DOHH2 (cell line): ENCODE measurements around the gene CEP85L.

ENCODE experiments used
- H3F3A ChIP-seq: fragments of 200-600 bp; sonication (generic), shearing (Covaris generic); 2 replicates; pipeline ENCODE4 v1.6.0; 2016; ENCODE audit warnings: antibody characterized with exemption, mild to moderate bottlenecking; ENCODE audit not compliant: control insufficient read depth, insufficient read depth
- H3K27ac ChIP-seq: fragments of 200-600 bp; sonication (generic); 2 replicates; pipeline ENCODE4 v1.5.1; 2014; ENCODE audit warnings: low read depth, mild to moderate bottlenecking, low read length, moderate library complexity
- H3K27me3 ChIP-seq: fragments of 200-600 bp; sonication (generic); 2 replicates; pipeline ENCODE4 v1.6.1; 2014; ENCODE audit warnings: mild to moderate bottlenecking, low read length, mixed read lengths; ENCODE audit not compliant: control insufficient read depth
- H3K36me3 ChIP-seq: fragments of 200-600 bp; sonication (generic); 2 replicates; pipeline ENCODE4 v1.6.1; 2014; ENCODE audit warnings: mild to moderate bottlenecking, low read length, moderate library complexity, mixed read lengths; ENCODE audit not compliant: control insufficient read depth
- H3K4me1 ChIP-seq: fragments of 200-600 bp; sonication (generic); 2 replicates; pipeline ENCODE4 v1.6.1; 2014; ENCODE audit warnings: mild to moderate bottlenecking, low read length, mixed read lengths; ENCODE audit not compliant: control insufficient read depth
- H3K4me2 ChIP-seq: fragments of 200-600 bp; sonication (generic); 2 replicates; pipeline ENCODE4 v1.6.0; 2014; ENCODE audit warnings: mild to moderate bottlenecking, low read length, moderate library complexity
- H3K4me3 ChIP-seq: fragments of 200-600 bp; sonication (generic); 2 replicates; pipeline ENCODE4 v1.5.1; 2014; ENCODE audit warnings: mild to moderate bottlenecking, low read length, mixed read lengths
- H3K79me2 ChIP-seq: fragments of 200-600 bp; sonication (generic); 2 replicates; pipeline ENCODE4 v1.6.1; 2014; ENCODE audit warnings: mild to moderate bottlenecking, low read length, mixed read lengths; ENCODE audit not compliant: control insufficient read depth
- H3K9me2 ChIP-seq: fragments of 200-600 bp; sonication (generic); replicated peaks from 2 replicates; pipeline ENCODE4 v1.6.1; 2014; ENCODE audit warnings: mild to moderate bottlenecking, low read length, mixed read lengths; ENCODE audit not compliant: control insufficient read depth
- H3K9me3 ChIP-seq: fragments of 200-600 bp; sonication (generic); 2 replicates; pipeline ENCODE4 v1.6.1; 2014; ENCODE audit warnings: antibody characterized with exemption, low read length, mixed read lengths; ENCODE audit not compliant: control insufficient read depth, insufficient read depth
- H4K20me1 ChIP-seq: fragments of 200-600 bp; sonication (generic); 2 replicates; pipeline ENCODE4 v1.6.0; 2014; ENCODE audit warnings: low read depth, mild to moderate bottlenecking, antibody characterized with exemption, low read length, moderate library complexity; ENCODE audit not compliant: control insufficient read depth, insufficient read depth
- EZH2phosphoT487 ChIP-seq: fragments of 200-600 bp; sonication (generic); IDR thresholded peaks from 2 replicates; pipeline ENCODE4 v1.6.1; 2017; ENCODE audit warnings: borderline replicate concordance, mild to moderate bottlenecking, antibody characterized with exemption, low read length, moderate library complexity, mixed read lengths
- TF ChIP-seq, protein P1 (sequence below): fragments of 200-600 bp; sonication (generic); IDR thresholded peaks from one replicate; pipeline ENCODE4 v1.5.1; 2014; ENCODE audit warnings: antibody characterized with exemption, mild to moderate bottlenecking, low read depth, low read length; ENCODE audit not compliant: poor library complexity, severe bottlenecking

CEP85L gene

GRCh38 chr6:118667988-118668387, 16.6 kb upstream of the CEP85L start:
- no peaks in the 10 kb centered on the region for H3K27me3 ChIP-seq
- H4K20me1 ChIP-seq = no peaks in the 10 kb centered on the region
- H3F3A ChIP-seq = 0 out of 2 replicates have a peak, but pooled peaks cover 2% of the 10 kb centered on the region
- no peak overlapping the region for H3K4me3 ChIP-seq
- TF ChIP-seq, protein P1, sequence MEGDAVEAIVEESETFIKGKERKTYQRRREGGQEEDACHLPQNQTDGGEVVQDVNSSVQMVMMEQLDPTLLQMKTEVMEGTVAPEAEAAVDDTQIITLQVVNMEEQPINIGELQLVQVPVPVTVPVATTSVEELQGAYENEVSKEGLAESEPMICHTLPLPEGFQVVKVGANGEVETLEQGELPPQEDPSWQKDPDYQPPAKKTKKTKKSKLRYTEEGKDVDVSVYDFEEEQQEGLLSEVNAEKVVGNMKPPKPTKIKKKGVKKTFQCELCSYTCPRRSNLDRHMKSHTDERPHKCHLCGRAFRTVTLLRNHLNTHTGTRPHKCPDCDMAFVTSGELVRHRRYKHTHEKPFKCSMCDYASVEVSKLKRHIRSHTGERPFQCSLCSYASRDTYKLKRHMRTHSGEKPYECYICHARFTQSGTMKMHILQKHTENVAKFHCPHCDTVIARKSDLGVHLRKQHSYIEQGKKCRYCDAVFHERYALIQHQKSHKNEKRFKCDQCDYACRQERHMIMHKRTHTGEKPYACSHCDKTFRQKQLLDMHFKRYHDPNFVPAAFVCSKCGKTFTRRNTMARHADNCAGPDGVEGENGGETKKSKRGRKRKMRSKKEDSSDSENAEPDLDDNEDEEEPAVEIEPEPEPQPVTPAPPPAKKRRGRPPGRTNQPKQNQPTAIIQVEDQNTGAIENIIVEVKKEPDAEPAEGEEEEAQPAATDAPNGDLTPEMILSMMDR = no peak
- no peak for TF ChIP-seq EZH2phosphoT487
- no peak overlapping the region for H3K4me2 ChIP-seq
- no peaks in the 10 kb centered on the region for H3K9me2 ChIP-seq
- no peaks in the 10 kb centered on the region for H3K9me3 ChIP-seq
- peaks cover 11% of the 10 kb centered on the region; the same call in 1 of the 2 replicates for H3K4me1 ChIP-seq
- H3K79me2 ChIP-seq = no peaks in the 10 kb centered on the region
- no peak overlapping the region for H3K27ac ChIP-seq
- H3K36me3 ChIP-seq = no peaks in the 10 kb centered on the region

GRCh38 chr6:118665011-118665410, 13.6 kb upstream of the CEP85L start:
- Histone ChIP-seq H3K4me2 (peak overlapping the region; percentile 24; the same call in 1 of the 2 replicates), H4K20me1 (no peaks in the 10 kb centered on the region), H3K9me2 (no peaks in the 10 kb centered on the region), H3F3A (0 out of 2 replicates have a peak, but pooled peaks cover 2% of the 10 kb centered on the region), H3K36me3 (no peaks in the 10 kb centered on the region), H3K4me1 (peaks cover 15% of the 10 kb centered on the region; the same call in 1 of the 2 replicates), H3K27me3 (no peaks in the 10 kb centered on the region), H3K4me3 (no peak overlapping the region), H3K9me3 (no peaks in the 10 kb centered on the region), H3K27ac (no peak overlapping the region), H3K79me2 (no peaks in the 10 kb centered on the region)
- TF ChIP-seq, protein P1 = no peak
- no peak for TF ChIP-seq EZH2phosphoT487

DNA sequence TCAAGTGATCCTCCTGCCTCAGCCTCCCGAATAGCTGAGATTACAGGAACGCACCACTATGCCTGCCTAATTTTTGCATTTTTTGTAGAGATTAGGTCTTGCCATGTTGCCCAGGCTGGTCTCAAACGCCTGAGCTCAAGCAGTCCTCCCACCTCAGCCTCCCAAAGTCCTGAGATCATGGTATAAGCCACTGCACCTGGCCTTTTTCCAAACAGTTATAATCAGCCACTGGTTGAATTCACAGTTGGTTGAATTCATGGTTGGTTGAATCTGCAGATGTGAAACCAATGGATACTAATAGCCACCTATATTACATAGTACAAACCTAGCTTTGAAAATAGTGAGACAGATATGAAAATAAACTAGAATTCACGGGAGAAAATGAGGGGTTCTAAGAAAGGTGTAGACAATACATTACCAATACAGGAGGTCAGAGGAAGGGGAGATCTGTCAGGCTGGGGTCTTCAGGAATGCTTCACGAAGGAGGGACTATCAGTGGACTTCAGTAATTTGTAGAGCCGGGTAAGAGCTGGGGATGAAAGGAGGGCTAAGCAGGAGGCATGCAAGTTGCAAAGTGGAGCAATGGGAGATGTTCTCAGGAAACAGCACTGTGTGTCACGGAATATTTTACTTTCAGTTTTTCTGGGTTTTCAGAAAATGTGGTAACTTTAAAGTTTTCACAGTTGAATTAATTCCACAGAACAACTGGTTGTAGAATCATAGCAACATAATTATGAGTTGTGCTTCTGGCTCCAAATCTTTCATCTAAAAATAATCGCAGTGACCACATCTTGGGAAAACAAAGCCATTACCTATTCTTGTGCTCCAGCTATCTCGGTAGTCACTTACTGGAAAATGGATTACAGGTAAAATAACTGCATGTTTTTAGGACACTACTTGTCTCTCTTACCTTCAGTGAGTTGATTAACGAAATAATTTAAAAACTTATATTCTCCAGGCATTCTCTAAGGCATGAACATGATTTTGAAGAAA, 12.9 kb upstream of the CEP85L start:
- H3K4me2 ChIP-seq = peak overlapping the region; percentile 24; the same call in 1 of the 2 replicates
- TF ChIP-seq, protein P1 = no peak
- no peak for TF ChIP-seq EZH2phosphoT487
- H3K27ac ChIP-seq = no peak overlapping the region
- no peaks in the 10 kb centered on the region for H3K36me3 ChIP-seq
- H3K4me3 ChIP-seq = no peak overlapping the region
- H3K79me2 ChIP-seq = no peaks in the 10 kb centered on the region
- no peaks in the 10 kb centered on the region for H3K27me3 ChIP-seq
- peaks cover 15% of the 10 kb centered on the region; the same call in 1 of the 2 replicates for H3K4me1 ChIP-seq
- H3K9me2 ChIP-seq = no peaks in the 10 kb centered on the region
- H3K9me3 ChIP-seq = no peaks in the 10 kb centered on the region
- no peaks in the 10 kb centered on the region for H4K20me1 ChIP-seq
- H3F3A ChIP-seq = 0 out of 2 replicates have a peak, but pooled peaks cover 2% of the 10 kb centered on the region
